Smooth muscle cell (in vitro differentiated cells): ENCODE results near the gene CPN2. TPM values are rescaled to one million over a fixed set of nuclear protein-coding genes. Genes with fewer than 3 reads are reported as not detected.

Source experiments
- DNase-seq: peaks from one replicate; lab custom pipeline; 2025; ENCODE audit not compliant: unreplicated experiment; lab: John Stamatoyannopoulos, UW
- H2AFZ ChIP-seq: fragments of 200-600 bp; sonication (generic); 2 replicates; pipeline ENCODE4 v1.6.0; 2016; ENCODE audit warnings: antibody characterized with exemption, low read depth, mild to moderate bottlenecking
- H3F3A ChIP-seq: fragments of 200-600 bp; sonication (generic); 2 replicates; pipeline ENCODE4 v1.6.0; 2017; ENCODE audit warnings: antibody characterized with exemption, low read depth
- H3K27ac ChIP-seq: fragments of 200-600 bp; sonication (generic); 2 replicates; pipeline ENCODE4 v1.5.1; 2016; ENCODE audit warnings: low read depth, mild to moderate bottlenecking
- H3K27me3 ChIP-seq: fragments of 200-600 bp; sonication (generic); 2 replicates; pipeline ENCODE4 v1.6.1; 2016; ENCODE audit warnings: low read depth, mild to moderate bottlenecking
- H3K36me3 ChIP-seq: fragments of 200-600 bp; sonication (generic); 2 replicates; pipeline ENCODE4 v1.5.1; 2016; ENCODE audit warnings: low read depth
- H3K4me1 ChIP-seq: fragments of 200-600 bp; sonication (generic); 2 replicates; pipeline ENCODE4 v1.5.1; 2016; ENCODE audit warnings: low read depth
- H3K4me2 ChIP-seq: fragments of 200-600 bp; sonication (generic); 2 replicates; pipeline ENCODE4 v1.6.0; 2016; ENCODE audit warnings: mild to moderate bottlenecking
- H3K4me3 ChIP-seq: fragments of 200-600 bp; sonication (generic); 2 replicates; pipeline ENCODE4 v1.5.1; 2016; ENCODE audit warnings: mild to moderate bottlenecking
- H3K79me2 ChIP-seq: fragments of 200-600 bp; sonication (generic); 2 replicates; pipeline ENCODE4 v1.6.0; 2016; ENCODE audit warnings: low read depth, mild to moderate bottlenecking
- H3K9ac ChIP-seq: fragments of 200-600 bp; sonication (generic); 2 replicates; pipeline ENCODE4 v1.6.0; 2016; ENCODE audit warnings: low read depth
- H3K9me3 ChIP-seq: fragments of 200-600 bp; sonication (generic); replicated peaks from 2 replicates; pipeline ENCODE4 v1.5.1; 2016; ENCODE audit warnings: low read depth
- H4K20me1 ChIP-seq: fragments of 200-600 bp; sonication (generic); 2 replicates; pipeline ENCODE4 v1.6.0; 2016; ENCODE audit warnings: low read depth
- CTCF ChIP-seq: fragments of 200-600 bp; sonication (generic); IDR thresholded peaks from 2 replicates; pipeline ENCODE4 v1.5.1; 2017; ENCODE audit warnings: borderline replicate concordance, mild to moderate bottlenecking, antibody characterized with exemption; ENCODE audit not compliant: insufficient read depth, poor library complexity, severe bottlenecking
- WGBS: methylation state at CpG from one replicate; pipeline ENCODE4 v1.1.7; 2016; ENCODE audit warnings: low lambda C conversion rate; 5-methylcytosine and 5-hydroxymethylcytosine counted together
- polyA plus RNA-seq: library from polyadenylated mRNA; unstranded; fragments of >200 nt; fragmentation: Nextera tagmentation; extraction: Ambion mirVana; gene quantifications from 2 replicates; pipeline ENCODE4 v1.2.1, GENCODE V29; 2016
- total RNA-seq: library from RNA; depleted of rRNA; stranded (reverse); fragments of >200 nt; gene quantifications from 2 replicates; pipeline ENCODE4 v1.2.3, GENCODE V29; 2014

CPN2 gene
- total and polyA plus RNA-seq, 2 experiments from 2014 or later, result 0.13 TPM; not detected in 1

GRCh38 chr3:194379651-194380050 lies 28.5 kb upstream of the CPN2 start:
- WGBS, result 77% methylated on average over 9 of the region's 9 CpGs
- Histone ChIP-seq H4K20me1 (no peaks in the 10 kb centered on the region), H2AFZ (no peak overlapping the region), H3K4me2 (no peak overlapping the region), H3K9ac (no peak overlapping the region), H3K36me3 (no peaks in the 10 kb centered on the region), H3K4me3 (no peak overlapping the region), H3F3A (no peaks in the 10 kb centered on the region), H3K9me3 (no peaks in the 10 kb centered on the region), H3K4me1 (peaks cover 15% of the 10 kb centered on the region), H3K27ac (no peak overlapping the region), H3K79me2 (no peaks in the 10 kb centered on the region), H3K27me3 (no peaks in the 10 kb centered on the region)
- TF ChIP-seq CTCF, result no peak
- no peak for DNase-seq

- WGBS, result 96% methylated on average over 6 of the region's 6 CpGs
- Histone ChIP-seq H3K36me3 (no peaks in the 10 kb centered on the region), H3K4me1 (peaks cover 15% of the 10 kb centered on the region), H3K9ac (no peak overlapping the region), H3K4me3 (no peak overlapping the region), H3K9me3 (no peaks in the 10 kb centered on the region), H3K27me3 (no peaks in the 10 kb centered on the region), H3F3A (no peaks in the 10 kb centered on the region), H4K20me1 (no peaks in the 10 kb centered on the region), H3K27ac (no peak overlapping the region), H3K4me2 (no peak overlapping the region), H2AFZ (no peak overlapping the region), H3K79me2 (no peaks in the 10 kb centered on the region)
- TF ChIP-seq CTCF, result no peak
- no peak for DNase-seq
These were observed 28.1 kb upstream of the CPN2 start for GRCh38 chr3:194379231-194379630.

- H3K9me3 ChIP-seq, result no peaks in the 10 kb centered on the region
- peaks cover 8% of the 10 kb centered on the region for H3K4me1 ChIP-seq
- H3K27me3 ChIP-seq, result no peaks in the 10 kb centered on the region
- H3K36me3 ChIP-seq, result no peaks in the 10 kb centered on the region
- no peak for TF ChIP-seq CTCF
- H3K4me3 ChIP-seq, result no peak overlapping the region
- H3K27ac ChIP-seq, result no peak overlapping the region
- no peak for DNase-seq
- H3K79me2 ChIP-seq, result no peaks in the 10 kb centered on the region
- H2AFZ ChIP-seq, result no peak overlapping the region
- H3F3A ChIP-seq, result no peaks in the 10 kb centered on the region
- H4K20me1 ChIP-seq, result no peaks in the 10 kb centered on the region
- no peak overlapping the region for H3K4me2 ChIP-seq
- H3K9ac ChIP-seq, result no peak overlapping the region
- 93% methylated on average over 1 of the region's 1 CpG for WGBS
These were observed 26.6 kb upstream of the CPN2 start for GRCh38 chr3:194377708-194378107.

- Histone ChIP-seq H3K9ac (no peak overlapping the region), H3K4me3 (no peak overlapping the region), H3K4me2 (no peak overlapping the region), H3K79me2 (no peaks in the 10 kb centered on the region), H3K36me3 (no peaks in the 10 kb centered on the region), H3K27ac (no peak overlapping the region), H4K20me1 (no peaks in the 10 kb centered on the region), H3F3A (no peaks in the 10 kb centered on the region), H2AFZ (peak overlapping the region; percentile 41), H3K9me3 (no peaks in the 10 kb centered on the region), H3K27me3 (no peaks in the 10 kb centered on the region), H3K4me1 (peaks cover 6% of the 10 kb centered on the region)
- no peak for TF ChIP-seq CTCF
- WGBS, result 92% methylated on average over 10 of the region's 10 CpGs
- no peak for DNase-seq
These were observed 25.1 kb upstream of the CPN2 start for GRCh38 chr3:194376241-194376560.
